Amniotic stem cell (primary cell): Measurements from ENCODE around the gene KIF5A.
"Not testable (repeated sequence)": the region's sequence is repeated elsewhere in the genome, so short reads cannot be mapped to it uniquely, and the experiment has no call there.

ENCODE experiments used
- DNase-seq: peaks from one replicate; lab custom pipeline; 2025; lab: John Stamatoyannopoulos, UW

KIF5A gene

DNA sequence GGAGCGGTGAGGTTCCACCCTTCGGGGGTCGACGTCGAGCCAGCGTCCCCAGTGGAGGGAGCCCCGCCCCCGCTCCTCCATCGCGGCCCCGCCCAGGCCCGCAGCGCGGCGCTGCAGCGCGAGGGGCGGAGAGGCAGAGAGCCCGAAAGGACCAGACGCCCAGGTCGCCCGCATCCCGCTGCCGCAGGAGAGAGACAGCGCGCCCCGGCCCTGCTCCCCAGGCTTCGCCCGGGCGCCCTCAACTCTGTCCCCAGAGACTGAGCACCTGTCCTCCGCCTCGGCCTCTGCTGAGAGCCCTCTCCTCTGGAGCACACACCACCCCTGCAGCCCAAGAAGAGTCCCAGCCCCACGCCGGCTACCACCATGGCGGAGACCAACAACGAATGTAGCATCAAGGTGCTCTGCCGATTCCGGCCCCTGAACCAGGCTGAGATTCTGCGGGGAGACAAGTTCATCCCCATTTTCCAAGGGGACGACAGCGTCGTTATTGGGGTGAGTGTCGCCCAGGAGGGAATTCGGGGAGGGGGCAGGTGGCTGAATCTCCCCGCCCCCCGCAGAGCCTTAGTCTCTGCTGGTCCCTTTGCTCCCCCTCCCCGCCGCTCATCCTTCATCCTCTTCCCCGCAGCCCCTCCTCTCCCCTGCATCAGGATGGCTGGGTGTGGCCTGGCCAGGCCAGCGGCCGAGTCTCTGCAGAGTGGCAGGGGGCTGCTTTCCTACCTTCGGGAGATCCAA, at the start of gene KIF5A:
KIF5A (plus strand) TSS at position 136 of the 732 bp plus-strand sequence; CDS start at position 364, 228 bp downstream.
- no peak for DNase-seq

DNA sequence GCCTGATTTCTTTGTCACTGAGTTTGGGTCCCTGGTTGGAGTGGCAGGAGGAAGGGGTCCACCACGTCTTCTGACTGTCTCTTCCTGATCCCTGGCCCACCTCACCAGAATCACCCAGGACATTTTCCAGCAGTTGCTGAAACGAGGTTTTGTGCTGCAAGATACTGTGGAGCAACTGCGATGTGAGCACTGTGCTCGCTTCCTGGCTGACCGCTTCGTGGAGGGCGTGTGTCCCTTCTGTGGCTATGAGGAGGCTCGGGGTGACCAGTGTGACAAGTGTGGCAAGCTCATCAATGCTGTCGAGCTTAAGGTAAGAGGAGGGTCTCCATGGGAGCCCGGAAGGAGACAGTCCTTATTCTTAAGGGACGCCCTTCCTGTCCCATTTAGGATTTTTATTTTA, 49.6 kb upstream of the KIF5A start:
- no peak for DNase-seq

DNA sequence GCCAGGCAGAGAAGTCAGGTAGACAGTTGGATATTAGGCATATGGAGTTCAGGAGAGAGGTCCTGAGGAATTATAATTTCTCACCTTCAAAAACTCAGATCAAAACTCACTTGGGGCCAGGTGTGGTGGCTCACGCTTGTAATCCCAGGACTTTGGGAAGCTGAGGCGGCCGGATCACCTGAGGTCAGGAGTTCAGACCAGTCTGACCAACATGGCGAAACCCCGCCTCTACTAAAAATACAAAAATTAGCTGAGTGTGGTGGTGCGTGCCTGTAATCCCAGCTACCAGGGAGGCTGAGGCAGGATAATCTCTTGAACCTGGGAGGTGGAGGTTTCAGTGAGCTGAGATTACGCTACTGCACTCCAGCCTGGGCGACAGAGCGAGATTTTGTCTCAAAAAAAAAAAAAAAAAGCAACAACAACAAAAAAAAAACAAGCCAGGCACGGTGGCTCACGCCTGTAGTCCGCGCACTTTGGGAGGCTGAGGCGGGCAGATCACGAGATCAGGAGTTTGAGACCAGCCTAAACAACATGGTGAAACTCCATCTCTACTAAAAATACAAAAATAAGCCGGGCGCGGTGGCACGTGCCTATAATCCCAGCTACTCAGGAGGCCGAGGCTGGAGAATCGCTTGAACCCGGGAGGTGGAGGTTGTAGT, 47.4 kb upstream of the KIF5A start:
- not testable (repeated sequence) for DNase-seq

DNA sequence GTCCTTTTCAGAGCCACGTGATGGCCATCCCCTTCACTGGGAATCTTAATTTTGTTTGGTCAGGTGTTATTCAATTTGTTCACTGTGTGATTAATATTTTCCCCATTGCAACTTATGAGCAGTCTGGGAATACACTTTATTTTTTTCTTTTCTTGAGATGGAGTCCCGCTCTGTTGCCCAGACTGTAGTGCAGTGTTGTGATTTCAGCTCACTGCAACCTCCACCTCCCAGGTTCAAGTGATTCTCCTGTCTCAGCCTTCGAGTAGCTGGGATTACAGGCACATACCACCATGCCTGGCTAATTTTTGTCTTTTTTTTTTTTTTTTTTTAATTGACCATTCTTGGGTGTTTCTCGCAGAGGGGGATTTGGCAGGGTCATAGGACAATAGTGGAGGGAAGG, 43.3 kb upstream of the KIF5A start:
- not testable (repeated sequence) for DNase-seq

DNA sequence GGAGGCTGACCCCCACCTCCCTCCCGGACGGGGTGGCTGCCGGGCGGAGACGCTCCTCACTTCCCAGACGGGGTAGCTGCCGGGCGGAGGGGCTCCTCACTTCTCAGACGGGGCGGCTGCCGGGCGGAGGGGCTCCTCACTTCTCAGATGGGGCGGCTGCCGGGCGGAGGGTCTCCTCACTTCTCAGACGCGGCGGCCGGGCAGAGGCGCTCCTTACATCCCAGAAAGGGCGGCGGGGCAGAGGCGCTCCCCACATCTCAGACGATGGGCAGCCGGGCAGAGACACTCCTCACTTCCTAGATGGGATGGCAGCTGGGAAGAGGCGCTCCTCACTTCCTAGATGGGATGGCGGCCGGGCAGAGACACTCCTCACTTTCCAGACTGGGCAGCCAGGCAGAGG, 42.0 kb upstream of the KIF5A start:
- not testable (repeated sequence) for DNase-seq

DNA sequence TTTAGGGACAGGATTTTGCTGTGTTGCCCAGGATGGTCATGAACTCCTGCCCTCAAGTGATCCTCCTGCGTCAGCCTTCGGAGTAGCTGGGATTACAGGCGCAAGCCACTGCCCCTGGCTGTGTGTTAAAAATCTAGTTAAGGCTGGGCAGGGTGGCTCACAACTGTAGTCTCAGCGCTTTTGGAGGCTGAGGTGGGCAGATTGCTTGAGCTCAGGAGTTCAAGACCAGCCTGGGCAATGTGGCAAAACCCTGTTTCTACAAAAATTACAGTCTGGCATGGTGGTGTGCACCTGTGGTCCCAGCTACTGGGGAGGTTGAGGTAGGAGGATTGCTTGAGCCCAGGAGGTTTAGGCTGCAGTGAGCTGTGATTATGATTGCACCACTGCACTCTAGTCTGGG, 38.7 kb upstream of the KIF5A start:
- no peak for DNase-seq

DNA sequence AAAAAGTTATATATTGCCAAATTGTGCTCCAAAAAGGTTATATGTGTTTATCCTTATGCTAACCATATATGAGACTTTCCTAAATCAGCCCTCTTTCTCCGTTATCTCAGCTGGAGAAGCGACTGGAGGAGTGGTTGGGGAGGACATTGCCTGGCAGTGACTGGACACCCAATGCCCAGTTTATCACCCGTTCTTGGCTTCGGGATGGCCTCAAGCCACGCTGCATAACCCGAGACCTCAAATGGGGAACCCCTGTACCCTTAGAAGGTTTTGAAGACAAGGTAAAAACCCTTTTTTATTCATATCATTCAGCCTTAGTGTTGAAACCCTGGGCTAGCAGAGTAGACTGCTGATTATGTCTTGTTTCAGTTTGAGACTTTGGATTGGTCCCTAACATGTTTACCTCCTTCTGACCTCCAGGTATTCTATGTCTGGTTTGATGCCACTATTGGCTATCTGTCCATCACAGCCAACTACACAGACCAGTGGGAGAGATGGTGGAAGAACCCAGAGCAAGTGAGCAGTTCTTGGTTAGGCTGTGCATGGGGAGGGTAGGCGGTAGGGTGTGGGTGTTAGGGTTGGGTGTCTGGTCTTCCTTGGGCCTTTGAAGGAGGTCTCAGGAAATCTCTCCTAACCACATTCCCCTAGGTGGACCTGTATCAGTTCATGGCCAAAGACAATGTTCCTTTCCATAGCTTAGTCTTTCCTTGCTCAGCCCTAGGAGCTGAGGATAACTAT, 38.1 kb upstream of the KIF5A start:
- no peak for DNase-seq

DNA sequence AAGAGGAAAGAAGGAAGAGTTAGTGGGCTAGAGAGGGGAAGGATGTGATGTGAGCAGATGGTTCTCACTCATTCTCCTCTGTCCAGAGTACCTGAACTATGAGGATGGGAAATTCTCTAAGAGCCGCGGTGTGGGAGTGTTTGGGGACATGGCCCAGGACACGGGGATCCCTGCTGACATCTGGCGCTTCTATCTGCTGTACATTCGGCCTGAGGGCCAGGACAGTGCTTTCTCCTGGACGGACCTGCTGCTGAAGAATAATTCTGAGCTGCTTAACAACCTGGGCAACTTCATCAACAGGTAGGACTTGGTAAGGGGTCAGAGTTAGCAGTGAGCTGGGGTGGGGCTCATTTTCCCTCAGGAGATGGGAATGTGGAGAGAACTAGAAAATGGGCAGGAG, 37.2 kb upstream of the KIF5A start:
- DNase-seq: no peak

DNA sequence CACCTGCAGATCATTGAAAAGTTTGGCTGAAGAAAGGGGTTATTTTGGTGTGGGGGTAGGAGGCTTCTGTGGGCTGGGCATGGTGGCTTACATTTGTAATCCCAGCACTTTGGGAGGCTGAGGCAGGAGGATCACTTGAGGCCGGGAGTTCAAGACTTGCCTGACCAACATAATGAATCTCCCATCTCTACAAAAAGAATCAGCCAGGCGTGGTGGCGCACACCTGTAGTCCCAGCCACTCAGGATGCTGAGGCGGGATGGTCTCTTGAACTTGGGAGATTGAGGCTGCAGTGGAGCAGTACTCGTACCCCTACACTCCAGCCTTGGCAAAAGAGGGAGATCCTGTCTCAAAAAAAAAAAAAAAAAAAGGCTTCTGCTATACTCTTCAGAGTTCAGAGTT, 36.6 kb upstream of the KIF5A start:
- DNase-seq: no peak

DNA sequence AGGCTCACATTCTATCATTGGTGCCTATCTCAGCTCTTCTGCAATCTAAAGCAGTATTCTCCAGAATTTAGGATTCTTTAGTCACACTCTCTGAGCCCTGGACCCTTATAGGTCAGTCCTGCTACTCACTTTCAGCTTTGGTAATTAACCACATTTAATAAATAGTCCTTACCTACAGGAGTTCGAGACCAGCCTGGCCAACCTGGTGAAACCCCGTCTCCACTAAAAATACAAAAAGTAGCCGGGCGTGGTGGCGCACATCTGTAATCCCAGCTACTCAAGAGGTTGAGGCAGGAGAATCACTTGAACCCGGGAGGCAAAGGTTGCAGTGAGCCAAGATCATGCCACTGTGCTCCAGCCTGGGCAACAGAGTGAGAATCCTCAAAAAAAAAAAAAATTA, 36.2 kb upstream of the KIF5A start:
- DNase-seq: not testable (repeated sequence)

DNA sequence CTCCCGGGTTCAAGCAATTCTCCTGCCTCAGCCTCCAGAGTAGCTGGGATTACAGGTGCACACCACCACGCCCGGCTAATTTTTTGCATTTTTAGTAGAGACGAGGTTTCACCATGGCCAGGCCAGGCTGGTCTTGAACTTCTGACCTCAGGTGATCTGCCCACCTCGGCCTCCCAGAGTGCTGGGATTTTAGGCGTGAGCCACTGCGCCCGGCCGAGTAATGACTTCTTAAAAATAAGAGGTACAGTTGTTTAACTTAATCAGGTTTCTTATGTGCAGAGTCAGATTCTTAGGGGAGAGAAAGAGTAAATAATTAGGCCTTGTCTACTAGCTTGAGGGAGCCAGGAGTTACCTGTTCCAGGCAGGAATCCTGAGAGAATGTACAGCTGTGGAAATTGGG, 35.6 kb upstream of the KIF5A start:
- not testable (repeated sequence) for DNase-seq

DNA sequence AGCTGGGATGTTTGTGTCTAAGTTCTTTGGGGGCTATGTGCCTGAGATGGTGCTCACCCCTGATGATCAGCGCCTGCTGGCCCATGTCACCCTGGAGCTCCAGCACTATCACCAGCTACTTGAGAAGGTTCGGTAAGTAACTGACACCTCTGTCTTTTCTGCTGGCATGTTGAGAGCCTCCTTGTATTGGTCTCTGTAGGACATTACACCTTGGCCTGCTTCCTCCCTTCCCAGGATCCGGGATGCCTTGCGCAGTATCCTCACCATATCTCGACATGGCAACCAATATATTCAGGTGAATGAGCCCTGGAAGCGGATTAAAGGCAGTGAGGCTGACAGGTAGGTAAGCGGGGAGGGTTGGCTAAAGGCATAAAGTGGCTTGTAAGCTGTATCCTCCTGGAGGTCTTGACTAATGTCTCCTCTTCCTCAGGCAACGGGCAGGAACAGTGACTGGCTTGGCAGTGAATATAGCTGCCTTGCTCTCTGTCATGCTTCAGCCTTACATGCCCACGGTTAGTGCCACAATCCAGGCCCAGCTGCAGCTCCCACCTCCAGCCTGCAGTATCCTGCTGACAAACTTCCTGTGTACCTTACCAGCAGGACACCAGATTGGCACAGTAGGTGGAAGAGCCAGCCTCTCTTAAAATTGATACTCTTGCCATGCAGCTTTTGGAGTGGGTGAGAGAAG, 35.0 kb upstream of the KIF5A start:
- no peak for DNase-seq

DNA sequence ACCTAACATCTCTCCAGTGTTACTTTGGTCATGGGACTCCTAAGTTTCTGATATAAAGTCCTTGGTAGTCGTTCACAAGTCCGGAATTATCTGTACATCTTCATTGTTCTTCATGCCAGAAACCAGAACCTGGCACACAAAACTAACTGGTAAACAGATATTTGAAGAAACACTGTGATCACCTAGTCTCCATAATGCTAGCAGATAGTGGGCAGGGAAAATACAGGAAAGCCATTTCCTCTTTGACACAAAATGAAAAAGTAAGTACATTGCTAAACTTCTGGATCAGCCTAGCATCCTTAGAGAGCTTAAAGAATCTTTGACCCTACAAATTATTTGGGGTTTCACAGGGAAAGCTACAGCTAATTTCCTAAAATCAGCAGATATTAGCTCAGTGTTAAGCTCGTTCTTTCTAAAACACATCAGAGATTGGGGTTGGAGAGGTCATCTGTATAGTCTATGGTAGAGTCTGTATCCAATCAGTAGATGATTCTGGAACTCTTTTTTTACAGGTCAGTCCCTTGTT, 34.4 kb upstream of the KIF5A start:
- DNase-seq: no peak

DNA sequence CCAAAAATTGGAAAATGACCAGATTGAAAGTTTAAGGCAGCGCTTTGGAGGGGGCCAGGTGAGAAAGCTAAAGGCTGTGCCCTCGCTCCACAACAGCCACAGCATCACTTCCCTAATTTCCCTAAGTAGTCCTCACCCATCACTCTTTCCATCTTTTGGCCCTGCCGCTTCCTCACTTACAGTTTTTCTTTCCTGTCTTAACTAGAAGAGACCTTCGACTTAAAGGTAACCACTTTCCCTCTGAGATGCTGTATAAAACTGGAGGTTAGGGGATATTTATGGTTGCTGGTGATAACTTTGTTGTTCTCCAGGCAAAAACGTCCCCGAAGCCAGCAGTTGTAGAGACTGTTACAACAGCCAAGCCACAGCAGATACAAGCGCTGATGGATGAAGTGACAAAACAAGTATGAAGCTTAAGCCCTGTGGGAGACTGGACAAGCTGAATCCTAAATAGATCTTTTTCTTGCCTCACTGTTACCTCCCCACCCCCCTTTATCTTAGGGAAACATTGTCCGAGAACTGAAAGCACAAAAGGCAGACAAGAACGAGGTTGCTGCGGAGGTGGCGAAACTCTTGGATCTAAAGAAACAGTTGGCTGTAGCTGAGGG, 33.8 kb upstream of the KIF5A start:
- no peak for DNase-seq

DNA sequence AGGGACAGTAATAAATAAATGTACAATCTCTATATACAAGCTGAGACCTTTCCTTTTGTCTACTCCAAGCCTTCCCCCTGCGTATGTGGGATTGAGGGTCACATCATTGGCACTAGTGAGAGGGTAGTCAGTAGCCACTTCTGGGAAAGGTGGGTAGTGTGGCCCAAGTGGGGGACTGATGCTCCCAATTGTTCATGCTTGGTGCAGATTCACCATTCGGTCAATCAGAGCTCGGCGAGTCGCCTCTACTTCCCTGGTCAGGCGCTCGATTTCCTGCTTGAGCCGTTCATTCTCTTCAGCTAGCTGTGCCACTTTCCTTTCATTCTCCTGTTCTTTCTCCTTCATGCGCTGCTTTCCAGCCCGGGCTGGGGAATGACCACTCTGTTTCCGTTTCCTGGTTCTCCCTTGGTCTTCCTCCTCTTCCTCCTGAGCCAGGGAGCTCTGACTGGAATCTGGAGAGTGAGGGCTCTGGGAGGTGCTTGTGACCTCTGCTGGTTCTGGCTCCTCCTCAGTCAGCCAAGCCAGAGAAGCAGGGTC, 33.2 kb upstream of the KIF5A start:
- DNase-seq: no peak

DNA sequence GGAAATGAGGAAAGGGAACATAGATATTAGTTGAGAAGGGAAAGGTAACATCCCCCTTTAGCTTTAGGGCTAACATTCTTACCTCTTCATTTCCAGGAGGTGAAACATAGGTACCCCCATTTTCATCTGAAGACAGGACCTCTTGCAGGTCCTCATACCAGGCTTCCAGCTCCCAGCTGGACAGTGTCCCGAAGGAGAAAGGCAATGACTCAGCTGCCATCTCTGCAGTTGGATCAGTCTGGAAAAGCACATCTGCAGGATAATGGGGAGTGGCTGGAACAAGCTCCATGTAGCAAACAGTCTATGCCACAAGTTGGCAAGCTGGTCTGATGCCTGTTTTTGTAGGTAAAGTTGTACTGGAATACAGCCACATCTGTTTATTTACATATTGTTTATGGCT, 32.7 kb upstream of the KIF5A start:
- no peak for DNase-seq

DNA sequence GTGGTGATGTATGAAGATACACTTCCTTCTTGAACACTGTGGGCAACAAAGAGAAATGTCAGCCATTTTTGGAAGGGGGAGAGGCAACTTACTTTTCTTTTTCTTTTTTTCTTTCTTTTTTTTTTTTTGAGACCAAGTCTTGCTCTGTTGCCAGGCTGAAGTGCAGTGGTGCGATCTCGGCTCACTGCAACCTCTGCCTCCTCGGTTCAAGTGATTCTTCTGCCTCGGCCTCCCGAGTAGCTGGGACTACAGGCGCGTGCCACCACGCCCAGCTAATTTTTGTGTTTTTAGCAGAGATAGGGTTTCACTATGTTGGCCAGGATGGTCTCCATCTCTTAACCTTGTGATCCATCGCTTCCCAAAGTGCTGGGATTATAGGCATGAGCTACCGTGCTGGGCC, 32.1 kb upstream of the KIF5A start:
- DNase-seq: not testable (repeated sequence)

DNA sequence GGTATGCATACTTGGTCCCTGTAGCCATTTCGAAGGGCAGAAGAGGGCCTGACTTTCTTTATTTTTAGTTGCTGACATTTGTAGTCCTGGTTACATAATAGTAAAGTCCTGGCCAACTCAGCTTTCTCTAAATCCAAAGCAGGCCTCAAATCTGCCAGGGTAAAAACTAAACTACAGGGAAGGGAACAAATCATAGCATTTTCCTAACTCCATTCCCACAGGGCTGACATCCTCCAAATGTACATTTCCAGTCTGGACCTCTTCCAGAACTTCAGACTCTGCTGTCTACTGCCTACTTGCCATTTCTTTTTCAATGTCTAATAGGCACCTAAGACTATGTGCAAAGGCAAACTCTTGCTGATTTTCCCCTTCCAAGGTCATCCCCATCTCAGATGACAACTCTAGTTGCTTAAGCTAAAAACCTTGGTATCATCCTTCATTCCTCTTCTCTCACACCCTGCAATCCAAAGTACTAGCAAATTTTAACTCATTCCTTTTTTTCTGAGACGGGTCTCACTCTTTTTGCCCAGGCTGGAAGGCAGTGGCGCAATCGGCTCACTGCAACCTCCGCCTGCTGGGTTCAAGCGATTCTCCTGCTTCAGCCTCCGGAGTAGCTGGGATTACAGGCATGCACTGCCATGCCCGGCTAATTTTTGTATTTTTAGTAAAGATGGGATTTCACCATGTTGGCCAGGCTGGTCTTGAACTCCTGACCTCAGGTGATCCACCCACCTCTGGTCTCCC, 31.5 kb upstream of the KIF5A start:
- no peak for DNase-seq

DNA sequence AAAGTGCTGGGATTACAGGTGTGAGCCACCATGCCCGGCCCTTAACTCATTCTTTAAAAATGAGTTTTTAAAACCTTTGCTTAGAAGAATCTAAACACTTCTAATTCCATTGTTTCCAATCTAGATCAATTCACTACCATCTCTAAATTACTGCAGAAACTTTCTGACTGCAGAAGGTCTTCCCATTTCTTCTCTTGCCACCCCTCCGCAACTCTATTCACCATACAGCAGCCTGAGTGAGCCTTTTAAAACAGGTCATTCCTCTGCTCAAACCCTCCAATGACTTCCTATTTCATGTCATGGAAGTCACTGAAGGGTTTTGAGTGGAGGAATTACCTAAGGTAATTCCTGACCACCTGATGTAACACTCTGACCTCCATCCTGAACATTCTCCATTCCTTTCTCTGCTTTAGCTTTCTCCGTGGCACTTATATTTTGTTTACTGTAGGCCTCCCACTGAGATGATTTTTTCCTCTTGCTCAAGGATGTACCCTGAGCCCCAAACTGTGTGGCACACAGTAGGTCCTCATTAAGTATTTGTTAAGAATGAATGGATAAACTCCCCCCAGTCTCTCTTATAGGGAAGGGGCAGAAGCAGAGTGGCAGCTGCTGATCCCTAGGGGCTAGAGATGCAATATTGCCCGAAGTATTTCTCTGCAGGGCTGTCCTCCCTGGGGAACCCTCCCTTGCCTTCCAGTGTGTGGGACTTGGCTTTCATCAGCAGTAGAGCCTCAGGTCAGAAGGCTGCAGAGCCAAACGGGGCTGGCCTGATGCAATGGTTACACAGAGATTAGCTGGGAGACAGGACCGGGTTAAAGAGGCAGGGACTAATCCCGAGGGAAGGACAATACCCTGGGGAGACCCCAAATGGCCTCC, 30.7 kb upstream of the KIF5A start:
- no peak for DNase-seq

DNA sequence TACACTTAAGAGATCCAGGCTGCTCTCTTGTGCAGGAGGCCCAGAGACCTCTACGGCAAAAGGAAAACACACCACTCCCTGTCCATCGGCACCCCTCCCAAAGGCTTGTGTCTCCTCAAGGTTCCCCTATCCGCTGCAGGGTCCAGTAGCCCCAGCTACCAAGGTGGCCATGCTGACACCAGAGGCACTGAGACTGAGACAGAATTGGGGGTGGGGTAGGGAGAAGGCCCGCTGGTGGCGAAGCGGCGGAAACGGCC, 30.1 kb upstream of the KIF5A start:
- no peak for DNase-seq
